Hepatocyte (in vitro differentiated cells): ENCODE data around the gene TCFL5.

Source experiments
- EZH2 ChIP-seq: fragments of 200-600 bp; sonication (generic); IDR thresholded peaks from 2 replicates; pipeline ENCODE4 v1.6.1; 2016; ENCODE audit warnings: antibody characterized with exemption, mild to moderate bottlenecking, borderline replicate concordance
- EZH2phosphoT487 ChIP-seq: fragments of 200-600 bp; sonication (generic); IDR thresholded peaks from one replicate; pipeline ENCODE4 v1.6.1; 2018; ENCODE audit warnings: antibody characterized with exemption, mild to moderate bottlenecking, low read depth, moderate library complexity; ENCODE audit not compliant: unreplicated experiment, severe bottlenecking
- TF ChIP-seq, protein P1 (sequence below): fragments of 200-600 bp; sonication (generic); IDR thresholded peaks from 2 replicates; pipeline ENCODE4 v1.5.1; 2016; ENCODE audit warnings: antibody characterized with exemption, mild to moderate bottlenecking; ENCODE audit not compliant: poor library complexity

DNA sequence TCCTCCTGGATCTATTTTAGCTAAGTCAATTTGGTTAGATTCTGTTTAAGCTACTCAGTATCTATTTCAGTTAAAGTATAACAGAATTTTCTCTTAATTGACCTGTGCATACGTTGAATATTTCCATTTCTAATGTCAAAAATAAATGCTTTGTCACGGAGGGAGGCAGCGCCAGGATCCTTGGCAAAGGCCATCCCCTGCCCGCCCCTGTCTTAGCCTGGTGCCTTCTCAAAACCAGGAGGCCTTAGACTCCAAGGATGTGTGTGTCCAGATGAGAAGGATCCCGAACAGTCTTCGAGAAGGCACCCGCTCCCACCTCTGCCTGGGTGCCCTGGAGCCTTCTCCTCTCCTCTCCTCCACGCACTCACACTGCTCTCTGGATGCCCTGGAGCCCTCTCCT lies 22.4 kb downstream of the TCFL5 start:
- TF ChIP-seq, protein P1, sequence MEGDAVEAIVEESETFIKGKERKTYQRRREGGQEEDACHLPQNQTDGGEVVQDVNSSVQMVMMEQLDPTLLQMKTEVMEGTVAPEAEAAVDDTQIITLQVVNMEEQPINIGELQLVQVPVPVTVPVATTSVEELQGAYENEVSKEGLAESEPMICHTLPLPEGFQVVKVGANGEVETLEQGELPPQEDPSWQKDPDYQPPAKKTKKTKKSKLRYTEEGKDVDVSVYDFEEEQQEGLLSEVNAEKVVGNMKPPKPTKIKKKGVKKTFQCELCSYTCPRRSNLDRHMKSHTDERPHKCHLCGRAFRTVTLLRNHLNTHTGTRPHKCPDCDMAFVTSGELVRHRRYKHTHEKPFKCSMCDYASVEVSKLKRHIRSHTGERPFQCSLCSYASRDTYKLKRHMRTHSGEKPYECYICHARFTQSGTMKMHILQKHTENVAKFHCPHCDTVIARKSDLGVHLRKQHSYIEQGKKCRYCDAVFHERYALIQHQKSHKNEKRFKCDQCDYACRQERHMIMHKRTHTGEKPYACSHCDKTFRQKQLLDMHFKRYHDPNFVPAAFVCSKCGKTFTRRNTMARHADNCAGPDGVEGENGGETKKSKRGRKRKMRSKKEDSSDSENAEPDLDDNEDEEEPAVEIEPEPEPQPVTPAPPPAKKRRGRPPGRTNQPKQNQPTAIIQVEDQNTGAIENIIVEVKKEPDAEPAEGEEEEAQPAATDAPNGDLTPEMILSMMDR = no peak
- TF ChIP-seq EZH2 (no peak), EZH2phosphoT487 (no peak)
